ENCODE results near the gene SCD.

SCD gene

DNA sequence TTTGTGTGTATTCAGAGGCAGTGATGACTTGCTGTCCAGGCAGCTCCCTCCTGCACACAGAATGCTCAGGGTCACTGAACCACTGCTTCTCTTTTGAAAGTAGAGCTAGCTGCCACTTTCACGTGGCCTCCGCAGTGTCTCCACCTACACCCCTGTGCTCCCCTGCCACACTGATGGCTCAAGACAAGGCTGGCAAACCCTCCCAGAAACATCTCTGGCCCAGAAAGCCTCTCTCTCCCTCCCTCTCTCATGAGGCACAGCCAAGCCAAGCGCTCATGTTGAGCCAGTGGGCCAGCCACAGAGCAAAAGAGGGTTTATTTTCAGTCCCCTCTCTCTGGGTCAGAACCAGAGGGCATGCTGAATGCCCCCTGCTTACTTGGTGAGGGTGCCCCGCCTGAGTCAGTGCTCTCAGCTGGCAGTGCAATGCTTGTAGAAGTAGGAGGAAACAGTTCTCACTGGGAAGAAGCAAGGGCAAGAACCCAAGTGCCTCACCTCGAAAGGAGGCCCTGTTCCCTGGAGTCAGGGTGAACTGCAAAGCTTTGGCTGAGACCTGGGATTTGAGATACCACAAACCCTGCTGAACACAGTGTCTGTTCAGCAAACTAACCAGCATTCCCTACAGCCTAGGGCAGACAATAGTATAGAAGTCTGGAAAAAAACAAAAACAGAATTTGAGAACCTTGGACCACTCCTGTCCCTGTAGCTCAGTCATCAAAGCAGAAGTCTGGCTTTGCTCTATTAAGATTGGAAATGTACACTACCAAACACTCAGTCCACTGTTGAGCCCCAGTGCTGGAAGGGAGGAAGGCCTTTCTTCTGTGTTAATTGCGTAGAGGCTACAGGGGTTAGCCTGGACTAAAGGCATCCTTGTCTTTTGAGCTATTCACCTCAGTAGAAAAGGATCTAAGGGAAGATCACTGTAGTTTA lies 15.8 kb downstream of the SCD start:
- no peak overlapping the region for H3K4me3 ChIP-seq (ENCODE audit: low read depth, low read length)
- no peak for DNase-seq (ENCODE audit: low read depth)
- TF ChIP-seq, protein P1, sequence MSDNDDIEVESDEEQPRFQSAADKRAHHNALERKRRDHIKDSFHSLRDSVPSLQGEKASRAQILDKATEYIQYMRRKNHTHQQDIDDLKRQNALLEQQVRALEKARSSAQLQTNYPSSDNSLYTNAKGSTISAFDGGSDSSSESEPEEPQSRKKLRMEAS (IDR thresholded peaks at IDR 0.05; ENCODE audit: low read depth, low read length), result no peak
- TF ChIP-seq POLR2A (IDR thresholded peaks at IDR 0.05; ENCODE audit: extremely low read depth, insufficient read length), result no peak

DNA sequence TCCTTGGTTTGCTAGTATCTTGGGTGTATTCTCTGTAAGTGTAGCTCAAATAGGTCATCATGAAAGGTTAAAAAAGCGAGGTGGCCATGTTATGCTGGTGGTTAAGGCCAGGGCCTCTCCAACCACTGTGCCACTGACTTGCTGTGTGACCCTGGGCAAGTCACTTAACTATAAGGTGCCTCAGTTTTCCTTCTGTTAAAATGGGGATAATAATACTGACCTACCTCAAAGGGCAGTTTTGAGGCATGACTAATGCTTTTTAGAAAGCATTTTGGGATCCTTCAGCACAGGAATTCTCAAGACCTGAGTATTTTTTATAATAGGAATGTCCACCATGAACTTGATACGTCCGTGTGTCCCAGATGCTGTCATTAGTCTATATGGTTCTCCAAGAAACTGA lies 17.1 kb downstream of the SCD start:
- no peak for DNase-seq (ENCODE audit: low read depth)
- TF ChIP-seq, protein P2, sequence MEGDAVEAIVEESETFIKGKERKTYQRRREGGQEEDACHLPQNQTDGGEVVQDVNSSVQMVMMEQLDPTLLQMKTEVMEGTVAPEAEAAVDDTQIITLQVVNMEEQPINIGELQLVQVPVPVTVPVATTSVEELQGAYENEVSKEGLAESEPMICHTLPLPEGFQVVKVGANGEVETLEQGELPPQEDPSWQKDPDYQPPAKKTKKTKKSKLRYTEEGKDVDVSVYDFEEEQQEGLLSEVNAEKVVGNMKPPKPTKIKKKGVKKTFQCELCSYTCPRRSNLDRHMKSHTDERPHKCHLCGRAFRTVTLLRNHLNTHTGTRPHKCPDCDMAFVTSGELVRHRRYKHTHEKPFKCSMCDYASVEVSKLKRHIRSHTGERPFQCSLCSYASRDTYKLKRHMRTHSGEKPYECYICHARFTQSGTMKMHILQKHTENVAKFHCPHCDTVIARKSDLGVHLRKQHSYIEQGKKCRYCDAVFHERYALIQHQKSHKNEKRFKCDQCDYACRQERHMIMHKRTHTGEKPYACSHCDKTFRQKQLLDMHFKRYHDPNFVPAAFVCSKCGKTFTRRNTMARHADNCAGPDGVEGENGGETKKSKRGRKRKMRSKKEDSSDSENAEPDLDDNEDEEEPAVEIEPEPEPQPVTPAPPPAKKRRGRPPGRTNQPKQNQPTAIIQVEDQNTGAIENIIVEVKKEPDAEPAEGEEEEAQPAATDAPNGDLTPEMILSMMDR (IDR thresholded peaks at IDR 0.05; ENCODE audit: low read depth, low read length), result no peak
- TF ChIP-seq, protein P1 (IDR thresholded peaks at IDR 0.05; ENCODE audit: low read depth, low read length), result no peak
- TF ChIP-seq MYC (IDR thresholded peaks at IDR 0.05; ENCODE audit: low read depth, low read length) (no peak), POLR2A (IDR thresholded peaks at IDR 0.05; ENCODE audit: extremely low read depth, insufficient read length) (no peak)
- no peak overlapping the region for H3K4me3 ChIP-seq (ENCODE audit: low read depth, low read length)

DNA sequence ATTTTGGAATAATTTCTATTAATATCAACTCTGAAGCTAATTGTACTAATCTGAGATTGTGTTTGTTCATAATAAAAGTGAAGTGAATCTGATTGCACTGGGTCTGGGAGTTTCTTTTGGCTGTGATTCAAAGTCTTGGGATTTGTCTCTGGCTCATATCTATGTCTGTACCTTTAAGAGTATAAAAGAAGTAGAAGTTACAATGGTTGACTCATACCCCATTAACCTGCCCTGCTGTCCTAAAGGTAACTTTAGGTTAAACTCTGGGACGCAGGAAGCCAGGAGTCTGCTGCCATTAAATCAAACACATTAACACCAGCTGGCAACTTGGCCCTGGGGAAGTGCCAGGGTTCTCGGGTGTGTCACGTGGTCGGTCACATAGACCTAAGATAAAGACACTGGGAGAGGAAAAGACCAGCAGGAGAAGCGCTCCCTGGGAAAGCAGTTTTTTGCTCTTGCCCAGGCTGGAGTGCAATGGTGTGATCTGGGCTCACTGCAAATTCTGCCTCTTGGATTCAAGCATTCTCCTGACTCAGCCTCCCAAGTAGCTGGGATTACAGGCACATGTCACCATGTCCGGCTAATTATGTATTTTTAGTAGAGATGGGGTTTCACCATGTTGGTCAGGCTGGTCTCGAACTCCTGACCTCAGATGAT lies 17.8 kb downstream of the SCD start:
- TF ChIP-seq MYC (IDR thresholded peaks at IDR 0.05; ENCODE audit: low read depth, low read length) (no peak), POLR2A (IDR thresholded peaks at IDR 0.05; ENCODE audit: extremely low read depth, insufficient read length) (no peak)
- TF ChIP-seq, protein P2 (IDR thresholded peaks at IDR 0.05; ENCODE audit: low read depth, low read length), result no peak
- TF ChIP-seq, protein P1 (IDR thresholded peaks at IDR 0.05; ENCODE audit: low read depth, low read length), result no peak
- peak; percentile 40 for DNase-seq (ENCODE audit: low read depth)

DNA sequence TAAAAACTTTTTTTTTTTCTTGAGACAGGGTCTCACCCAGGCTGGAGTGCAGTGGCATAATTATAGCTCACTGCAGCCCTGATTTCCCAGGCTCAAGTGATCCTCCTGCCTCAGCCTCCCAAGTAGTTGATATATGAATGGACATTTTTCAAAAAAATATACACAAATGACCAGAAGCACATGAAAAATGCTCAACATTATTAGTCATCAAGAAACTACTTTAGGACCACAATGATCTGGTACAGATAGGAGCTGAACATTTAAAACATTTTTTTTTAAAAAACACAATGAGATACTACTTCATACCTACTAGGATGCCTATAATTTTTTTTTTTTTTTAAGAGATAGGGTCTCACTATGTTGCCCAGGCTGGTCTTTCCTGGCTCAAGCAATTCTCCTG lies 21.7 kb downstream of the SCD start:
- no peak overlapping the region for H3K4me3 ChIP-seq (ENCODE audit: low read depth, low read length)
- TF ChIP-seq, protein P1 (IDR thresholded peaks at IDR 0.05; ENCODE audit: low read depth, low read length), result no peak
- no peak for DNase-seq (ENCODE audit: low read depth)

More for the DNA sequence above, 17.8 kb downstream of the SCD start:
- no peak overlapping the region for H3K4me3 ChIP-seq (ENCODE audit: low read depth, low read length)

DNA sequence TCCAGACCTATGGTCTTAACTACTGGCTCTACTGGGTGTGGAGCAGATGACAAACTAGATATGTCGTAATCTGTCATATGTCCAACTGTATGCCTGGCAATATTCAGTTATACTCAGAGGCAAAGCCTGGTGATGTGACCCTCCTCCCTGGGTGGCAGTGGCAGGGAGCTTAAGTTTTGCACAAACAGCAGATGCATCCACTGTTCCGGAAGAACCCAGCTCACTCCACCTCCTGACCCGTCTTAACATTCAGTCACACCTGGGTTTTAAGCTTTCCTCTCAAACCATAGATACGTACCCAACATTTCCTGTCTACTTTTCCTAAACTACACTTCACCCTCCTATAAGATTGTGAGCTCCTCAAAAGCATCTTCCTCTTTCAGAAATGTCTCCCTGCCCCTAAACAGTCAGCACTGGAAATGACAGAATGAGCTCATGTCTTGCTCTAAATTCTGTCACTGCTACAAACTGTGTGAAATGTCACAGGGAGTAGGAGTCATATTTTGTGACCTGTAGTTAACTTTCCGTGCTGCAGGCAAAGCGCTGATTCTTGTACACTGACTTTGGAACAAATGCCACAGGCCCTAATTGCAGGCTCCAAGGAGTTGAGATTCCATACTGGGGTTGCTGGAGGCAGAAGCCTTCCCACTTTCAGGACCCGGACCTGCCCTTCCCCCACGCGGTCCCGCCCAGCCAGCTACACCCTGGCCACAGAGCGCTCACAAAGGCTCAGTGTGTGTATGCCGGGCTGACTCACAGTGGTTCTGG lies 23.9 kb downstream of the SCD start:
- peak; percentile 84 for DNase-seq (ENCODE audit: low read depth)
- H3K4me3 ChIP-seq (ENCODE audit: low read depth, low read length), result no peak overlapping the region
- TF ChIP-seq, protein P2 (IDR thresholded peaks at IDR 0.05; ENCODE audit: low read depth, low read length), result no peak
- TF ChIP-seq, protein P1 (IDR thresholded peaks at IDR 0.05; ENCODE audit: low read depth, low read length), result peak; percentile 72
- peak; percentile 24 for TF ChIP-seq POLR2A (IDR thresholded peaks at IDR 0.05; ENCODE audit: extremely low read depth, insufficient read length)
- TF ChIP-seq MYC (IDR thresholded peaks at IDR 0.05; ENCODE audit: low read depth, low read length), result peak; percentile 72

DNA sequence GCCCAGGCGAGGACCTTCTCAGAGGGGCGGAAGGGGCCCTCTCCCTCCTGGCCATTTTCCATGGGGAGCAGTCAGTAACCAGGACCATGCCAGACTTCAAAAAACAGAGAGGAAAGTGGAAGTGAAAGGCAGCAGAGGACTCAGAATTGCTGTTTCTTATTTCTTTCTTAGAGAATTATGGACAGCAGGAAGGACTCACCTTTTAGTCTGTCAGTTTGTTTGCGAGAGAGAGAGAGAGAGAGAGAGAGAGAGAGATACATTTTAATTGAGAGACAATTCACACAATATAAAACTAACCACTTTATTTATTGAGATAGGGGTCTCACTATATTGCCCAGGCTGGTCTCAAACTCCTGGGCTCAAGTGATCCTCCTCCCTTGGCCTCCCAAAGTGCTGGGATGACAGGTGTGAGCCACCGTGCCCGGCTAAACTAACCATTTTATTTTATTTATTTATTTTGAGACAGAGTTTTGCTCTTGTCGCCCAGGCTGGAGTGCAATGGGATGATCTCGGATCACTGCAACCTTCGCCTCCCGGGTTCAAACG lies 24.5 kb downstream of the SCD start:
- DNase-seq (ENCODE audit: low read depth), result no peak
- TF ChIP-seq POLR2A (IDR thresholded peaks at IDR 0.05; ENCODE audit: extremely low read depth, insufficient read length), result no peak
- TF ChIP-seq, protein P2 (IDR thresholded peaks at IDR 0.05; ENCODE audit: low read depth, low read length), result no peak
- no peak; the same call in 1 of the 2 replicates for TF ChIP-seq MYC (IDR thresholded peaks at IDR 0.05; ENCODE audit: low read depth, low read length)
- TF ChIP-seq, protein P1 (IDR thresholded peaks at IDR 0.05; ENCODE audit: low read depth, low read length), result no peak
- no peak overlapping the region for H3K4me3 ChIP-seq (ENCODE audit: low read depth, low read length)

Data from NB4 (cell line).